Esophagus squamous epithelium (tissue), 4 donors: ENCODE results near the gene ANKRD63.

Experiments
- POLR2A ChIP-seq, 4 donors: fragments of 450-650 bp; IDR thresholded peaks; one replicate each; pipeline ENCODE4 v1.6.1; 2017; ENCODE audit warnings: antibody characterized with exemption in 4 of 4, mild to moderate bottlenecking in 4 of 4, moderate library complexity in 3 of 4
- TF ChIP-seq, protein P1 (sequence below), 6 experiments: fragments of 450-650 bp in 4 of 6; fragments of 200-600 bp in 2 of 6; sonication (generic) in 2 of 6; IDR thresholded peaks; one replicate each; pipeline ENCODE4 v1.5.1; 2016 to 2019; ENCODE audit warnings: antibody characterized with exemption in 6 of 6, mild to moderate bottlenecking in 4 of 6, moderate library complexity in 4 of 6

DNA sequence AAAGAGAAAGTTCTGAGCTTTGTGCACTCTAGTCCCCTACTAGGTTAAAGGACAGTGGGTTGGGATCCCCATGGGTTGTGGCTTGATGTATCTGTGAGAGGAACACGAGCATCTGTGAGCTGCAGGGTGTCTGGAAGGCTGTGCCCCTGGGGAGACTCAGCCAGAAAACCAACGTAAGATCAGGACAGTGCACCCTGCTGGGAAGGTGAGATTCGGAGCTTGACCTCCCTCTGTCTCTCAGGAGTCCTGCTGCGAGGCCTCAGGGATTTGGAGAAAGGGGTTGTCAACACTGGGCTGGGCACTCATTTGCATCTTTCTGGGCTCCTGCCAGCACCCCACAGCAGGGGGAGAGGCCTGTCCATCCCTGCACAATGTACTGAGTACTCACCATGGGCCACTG, 15.2 kb downstream of the ANKRD63 start:
- no peak for TF ChIP-seq POLR2A (IDR thresholded peaks at IDR 0.05)
- TF ChIP-seq, protein P1, sequence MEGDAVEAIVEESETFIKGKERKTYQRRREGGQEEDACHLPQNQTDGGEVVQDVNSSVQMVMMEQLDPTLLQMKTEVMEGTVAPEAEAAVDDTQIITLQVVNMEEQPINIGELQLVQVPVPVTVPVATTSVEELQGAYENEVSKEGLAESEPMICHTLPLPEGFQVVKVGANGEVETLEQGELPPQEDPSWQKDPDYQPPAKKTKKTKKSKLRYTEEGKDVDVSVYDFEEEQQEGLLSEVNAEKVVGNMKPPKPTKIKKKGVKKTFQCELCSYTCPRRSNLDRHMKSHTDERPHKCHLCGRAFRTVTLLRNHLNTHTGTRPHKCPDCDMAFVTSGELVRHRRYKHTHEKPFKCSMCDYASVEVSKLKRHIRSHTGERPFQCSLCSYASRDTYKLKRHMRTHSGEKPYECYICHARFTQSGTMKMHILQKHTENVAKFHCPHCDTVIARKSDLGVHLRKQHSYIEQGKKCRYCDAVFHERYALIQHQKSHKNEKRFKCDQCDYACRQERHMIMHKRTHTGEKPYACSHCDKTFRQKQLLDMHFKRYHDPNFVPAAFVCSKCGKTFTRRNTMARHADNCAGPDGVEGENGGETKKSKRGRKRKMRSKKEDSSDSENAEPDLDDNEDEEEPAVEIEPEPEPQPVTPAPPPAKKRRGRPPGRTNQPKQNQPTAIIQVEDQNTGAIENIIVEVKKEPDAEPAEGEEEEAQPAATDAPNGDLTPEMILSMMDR (IDR thresholded peaks at IDR 0.05) = no peak
